HG02642 (cell line): ENCODE measurements around the gene GTF2H4.
"Not testable (repeated sequence)": the region's sequence is repeated elsewhere in the genome, so short reads cannot be mapped to it uniquely, and the experiment has no call there.

Source experiments
- ATAC-seq: cut with Tn5 transposase; IDR thresholded peaks from one replicate; pipeline ENCODE4 v1.9.1; 2021; ENCODE audit warnings: mild to moderate bottlenecking; ENCODE audit not compliant: unreplicated experiment, poor library complexity

Gene GTF2H4

GRCh38 chr6:30893666-30894065 lies 14.3 kb upstream of the GTF2H4 start:
- ATAC-seq: no peak

DNA sequence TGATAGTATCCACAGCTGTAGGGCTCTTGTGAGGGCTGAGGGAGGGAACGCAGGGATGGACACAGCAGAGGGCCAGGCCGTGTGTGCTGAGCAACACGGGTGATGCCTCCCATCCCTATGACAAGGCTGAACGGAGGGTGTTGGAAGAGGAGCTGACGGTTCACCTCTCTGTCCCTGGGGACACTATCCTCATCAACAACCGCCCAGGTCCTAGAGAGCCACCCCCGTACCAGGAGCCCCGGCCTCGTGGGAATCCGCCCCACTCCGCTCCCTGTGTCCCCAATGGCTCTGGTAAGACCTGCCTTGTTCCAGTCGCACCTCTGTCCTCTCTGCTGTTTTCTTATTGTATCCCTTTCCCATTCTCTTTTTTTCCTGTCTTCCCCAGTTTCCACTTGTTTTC lies 13.6 kb upstream of the GTF2H4 start:
- ATAC-seq: no peak

DNA sequence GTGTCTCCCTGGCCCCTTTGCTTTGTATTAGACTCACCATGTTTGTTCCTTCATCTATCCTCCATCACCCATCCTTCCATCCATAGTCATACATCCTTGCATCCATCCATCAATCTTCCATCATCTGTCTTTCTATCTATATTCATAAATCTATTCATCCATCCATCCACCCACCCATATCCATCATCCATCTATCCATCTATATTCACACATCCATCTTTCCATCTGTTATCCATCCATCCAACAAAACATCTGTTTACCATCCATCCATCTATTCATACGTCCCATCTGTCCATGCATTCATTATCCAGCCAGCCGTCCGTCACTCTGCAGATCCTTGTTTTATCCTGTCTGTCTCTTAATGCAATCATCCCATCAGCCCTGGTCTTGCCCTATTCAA lies 13.1 kb upstream of the GTF2H4 start:
- no peak for ATAC-seq

DNA sequence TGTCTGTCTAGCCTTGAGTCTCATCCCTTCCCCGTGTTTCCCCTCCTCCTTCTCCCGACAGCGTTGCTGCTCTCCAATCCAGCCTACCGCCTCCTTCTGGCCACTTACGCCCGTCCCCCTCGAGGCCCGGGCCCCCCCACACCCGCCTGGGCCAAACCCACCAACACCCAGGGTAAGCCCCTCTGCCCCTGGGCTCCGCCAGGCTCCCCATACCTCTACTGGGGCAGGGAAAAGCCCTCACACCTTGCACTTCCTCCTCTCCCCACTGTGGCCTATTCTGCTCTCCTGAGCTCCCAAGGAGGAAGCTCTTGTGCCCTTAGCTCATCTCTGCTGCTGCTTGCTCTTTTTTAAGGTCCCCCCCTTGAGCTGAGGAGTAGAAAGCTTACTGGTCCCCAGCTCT lies 12.7 kb upstream of the GTF2H4 start:
- no peak for ATAC-seq

GRCh38 chr6:30896541-30896940 lies 11.5 kb upstream of the GTF2H4 start:
- no peak for ATAC-seq

DNA sequence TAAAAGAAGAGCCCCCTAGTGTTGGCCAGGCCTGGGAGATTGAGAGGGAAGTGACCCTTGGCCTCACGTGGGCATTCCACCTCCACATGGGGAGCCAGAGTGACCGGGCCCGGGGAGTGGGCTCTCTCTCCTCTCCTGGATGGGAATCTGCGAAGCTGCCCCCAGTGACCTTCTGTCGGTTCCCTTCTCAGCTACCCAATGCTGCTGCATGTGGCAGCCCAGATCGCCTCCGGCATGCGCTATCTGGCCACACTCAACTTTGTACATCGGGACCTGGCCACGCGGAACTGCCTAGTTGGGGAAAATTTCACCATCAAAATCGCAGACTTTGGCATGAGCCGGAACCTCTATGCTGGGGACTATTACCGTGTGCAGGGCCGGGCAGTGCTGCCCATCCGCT lies 10.1 kb upstream of the GTF2H4 start:
- ATAC-seq: no peak

DNA sequence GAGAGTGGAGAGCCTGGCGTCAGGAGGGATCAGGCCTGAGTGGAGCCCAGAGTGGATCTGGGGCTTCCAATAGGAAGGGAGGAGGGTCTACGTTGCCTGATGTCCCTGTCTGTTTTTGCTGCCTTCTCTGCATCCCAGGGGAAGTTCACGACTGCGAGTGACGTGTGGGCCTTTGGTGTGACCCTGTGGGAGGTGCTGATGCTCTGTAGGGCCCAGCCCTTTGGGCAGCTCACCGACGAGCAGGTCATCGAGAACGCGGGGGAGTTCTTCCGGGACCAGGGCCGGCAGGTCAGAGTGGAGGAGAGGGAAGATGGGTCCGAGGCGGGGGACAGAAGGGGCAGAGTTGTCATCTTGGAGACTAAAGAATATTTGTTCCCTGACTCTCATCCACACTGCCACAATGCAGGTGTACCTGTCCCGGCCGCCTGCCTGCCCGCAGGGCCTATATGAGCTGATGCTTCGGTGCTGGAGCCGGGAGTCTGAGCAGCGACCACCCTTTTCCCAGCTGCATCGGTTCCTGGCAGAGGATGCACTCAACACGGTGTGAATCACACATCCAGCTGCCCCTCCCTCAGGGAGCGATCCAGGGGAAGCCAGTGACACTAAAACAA lies 9.2 kb upstream of the GTF2H4 start:
- no peak for ATAC-seq

GRCh38 chr6:30900863-30901417 lies 7.1 kb upstream of the GTF2H4 start:
- ATAC-seq: no peak

DNA sequence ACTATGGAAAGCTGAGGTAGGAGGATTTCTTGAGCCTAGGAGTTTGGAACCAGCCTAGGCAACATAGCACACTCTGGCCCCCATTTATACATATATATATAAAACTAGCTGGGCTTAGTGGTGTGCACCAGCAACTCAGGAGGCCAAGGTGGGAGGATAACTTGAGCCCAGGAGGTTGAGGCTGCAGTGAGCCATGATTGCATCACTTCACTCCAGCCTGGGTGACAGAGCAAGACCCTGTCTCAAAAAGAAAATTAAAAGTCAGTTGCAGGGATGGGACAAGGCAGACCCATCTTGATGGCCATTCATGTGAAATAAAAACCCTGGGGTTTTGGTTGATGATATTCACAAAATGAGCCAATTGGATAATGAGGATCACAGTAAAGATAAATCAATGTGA lies 6.6 kb upstream of the GTF2H4 start:
- no peak for ATAC-seq

DNA sequence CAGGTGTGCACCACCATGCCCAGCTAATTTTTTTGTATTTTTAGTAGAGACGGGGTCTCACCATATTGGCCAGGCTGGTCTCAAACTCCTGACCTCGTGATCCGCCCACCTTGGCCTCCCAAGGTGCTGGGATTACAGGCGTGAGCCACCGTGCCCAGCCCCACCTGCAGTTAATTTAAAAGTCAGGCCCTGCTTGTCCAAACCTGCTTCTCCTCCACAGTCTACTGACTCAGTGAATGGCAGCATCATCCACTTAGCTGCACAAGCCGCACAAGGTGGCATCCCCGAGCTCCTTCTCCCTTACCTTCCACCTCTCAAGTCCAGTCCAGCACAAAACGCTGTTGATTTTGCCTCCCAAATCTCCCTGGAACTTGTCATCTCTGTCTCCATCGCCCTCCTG lies 5.8 kb upstream of the GTF2H4 start:
- ATAC-seq: not testable (repeated sequence)

- no peak for ATAC-seq
Measured at GRCh38 chr6:30902709-30903108, 5.3 kb upstream of the GTF2H4 start.

- no peak for ATAC-seq
Measured at GRCh38 chr6:30903236-30903635, 4.8 kb upstream of the GTF2H4 start.

- ATAC-seq: not testable (repeated sequence)
Measured at GRCh38 chr6:30907290-30907757, 683 bp upstream of the GTF2H4 start.

- ATAC-seq: no peak
Measured at GRCh38 chr6:30908700-30909099, 693 bp downstream of the GTF2H4 start.

- not testable (repeated sequence) for ATAC-seq
Measured at GRCh38 chr6:30910473-30910872, 2.5 kb downstream of the GTF2H4 start.

GRCh38 chr6:30912746-30913520 lies 4.9 kb downstream of the GTF2H4 start:
- no peak for ATAC-seq

- ATAC-seq: peak; percentile 6
Measured at GRCh38 chr6:30913721-30914075, 5.7 kb downstream of the GTF2H4 start.

DNA sequence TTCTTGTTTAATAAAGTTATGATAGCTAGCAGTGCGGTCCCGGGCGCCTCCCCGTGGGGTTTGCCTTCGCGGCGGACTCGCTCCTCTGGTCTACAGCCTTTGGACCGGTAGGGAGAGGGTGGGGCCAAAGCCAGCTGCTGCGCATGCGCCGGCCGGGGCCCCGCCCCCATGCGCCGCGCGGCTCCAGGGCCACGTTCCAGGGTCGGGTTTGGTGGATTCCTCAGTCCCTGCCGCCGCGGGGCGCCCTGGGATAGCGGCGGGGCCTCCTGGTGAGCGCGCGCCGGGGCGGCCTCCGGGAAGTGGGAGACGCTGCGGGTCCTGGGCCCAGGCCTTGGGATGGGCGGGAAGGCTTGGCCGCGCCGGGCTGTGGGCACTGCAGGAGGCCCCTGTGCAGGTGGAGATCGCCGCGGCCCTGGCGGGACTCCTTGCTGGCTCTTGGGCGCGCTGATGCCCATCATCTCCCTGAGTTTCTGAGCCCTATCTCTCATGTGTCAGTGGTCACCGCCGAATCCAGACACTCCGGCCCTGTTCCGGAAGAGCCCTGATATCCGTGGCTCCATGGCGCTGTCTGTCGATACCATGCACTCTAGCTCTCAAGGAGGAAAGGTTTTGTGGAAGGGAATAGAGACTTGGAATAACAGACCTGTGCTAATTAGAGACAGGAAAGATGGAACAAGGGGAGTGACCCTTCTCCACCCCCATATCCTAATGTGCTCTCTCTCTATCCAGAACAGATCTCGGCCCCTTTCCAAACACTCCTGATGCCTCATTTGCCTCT lies 6.3 kb downstream of the GTF2H4 start, which contains the start of gene VARS2:
Gene VARS2, plus strand, starts transcription at position 163 of the 778 bp plus-strand sequence. Its CDS starts 599 bp downstream, at position 762.
- peak; percentile 87 for ATAC-seq

DNA sequence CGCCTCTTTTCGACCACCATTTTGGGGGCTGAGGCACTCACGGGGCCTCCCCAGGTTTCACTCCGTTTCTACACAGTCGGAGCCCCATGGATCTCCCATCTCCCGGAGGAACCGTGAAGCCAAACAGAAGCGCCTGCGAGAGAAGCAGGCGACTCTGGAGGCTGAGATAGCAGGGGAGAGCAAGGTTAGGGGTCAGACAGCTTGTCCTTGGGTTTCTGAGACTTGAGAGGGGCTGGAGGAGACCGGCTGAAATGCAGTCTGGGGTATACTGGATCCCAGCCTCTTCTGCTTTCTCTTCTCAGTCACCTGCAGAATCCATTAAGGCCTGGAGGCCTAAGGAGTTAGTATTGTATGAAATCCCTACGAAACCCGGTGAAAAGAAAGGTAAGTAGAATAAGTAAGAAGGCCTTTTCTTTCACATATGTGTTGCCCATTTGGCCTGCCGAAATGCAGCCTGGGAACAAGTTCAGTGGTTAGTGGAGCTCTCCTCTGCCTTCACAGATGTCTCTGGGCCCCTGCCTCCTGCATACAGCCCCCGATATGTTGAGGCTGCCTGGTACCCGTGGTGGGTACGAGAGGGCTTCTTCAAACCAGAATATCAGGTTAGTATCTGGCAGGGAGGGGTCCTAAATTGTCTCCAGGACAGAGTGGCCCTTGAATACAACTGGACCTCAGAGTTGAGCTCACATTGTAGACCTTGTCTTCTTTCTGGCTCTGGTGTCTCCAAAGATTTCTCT lies 7.0 kb downstream of the GTF2H4 start:
- no peak for ATAC-seq

DNA sequence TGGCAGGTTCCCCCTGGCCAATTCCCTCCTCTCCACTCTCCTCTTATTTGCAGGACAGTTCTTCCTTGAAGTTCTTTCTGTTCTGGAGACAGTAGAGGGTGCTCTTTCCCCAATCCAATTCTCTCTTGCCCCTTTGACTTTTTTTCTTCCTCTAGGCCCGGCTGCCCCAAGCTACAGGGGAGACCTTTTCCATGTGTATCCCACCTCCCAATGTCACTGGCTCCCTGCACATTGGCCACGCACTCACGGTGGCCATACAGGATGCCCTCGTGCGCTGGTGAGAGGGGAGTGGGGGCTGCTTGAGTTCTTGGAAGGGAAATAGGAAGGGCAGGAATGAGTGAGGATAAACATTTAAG lies 7.6 kb downstream of the GTF2H4 start:
- ATAC-seq: no peak
